GM23248 (cell line): ENCODE data around the gene RCAN3. TPM values are rescaled to one million over a fixed set of nuclear protein-coding genes. Genes with fewer than 3 reads are reported as not detected.
"Not testable (repeated sequence)": the region's sequence is repeated elsewhere in the genome, so short reads cannot be mapped to it uniquely, and the experiment has no call there.

ENCODE experiments used
- DNase-seq: peaks from one replicate; pipeline ENCODE4 v3.0.0-alpha.2; 2015
- H2AFZ ChIP-seq: fragments of 200-600 bp; sonication (generic); 2 replicates; pipeline ENCODE4 v1.6.1; 2016; ENCODE audit warnings: antibody characterized with exemption
- H3F3A ChIP-seq: fragments of 200-600 bp; sonication (generic); 2 replicates; pipeline ENCODE4 v1.6.1; 2016; ENCODE audit warnings: mild to moderate bottlenecking, antibody characterized with exemption, mixed run types; ENCODE audit not compliant: insufficient read depth
- H3K27ac ChIP-seq: fragments of 200-600 bp; sonication (generic); 2 replicates; pipeline ENCODE4 v1.5.1; 2016; ENCODE audit warnings: mild to moderate bottlenecking
- H3K27me3 ChIP-seq: fragments of 200-600 bp; sonication (generic); replicated peaks from 2 replicates; pipeline ENCODE4 v1.6.1; 2016; ENCODE audit warnings: mild to moderate bottlenecking; ENCODE audit not compliant: insufficient read depth
- H3K36me3 ChIP-seq: fragments of 200-600 bp; sonication (generic); 2 replicates; pipeline ENCODE4 v1.6.1; 2016; ENCODE audit warnings: low read depth, mild to moderate bottlenecking
- H3K4me1 ChIP-seq: fragments of 200-600 bp; sonication (generic); 2 replicates; pipeline ENCODE4 v1.6.1; 2016; ENCODE audit warnings: mild to moderate bottlenecking; ENCODE audit not compliant: insufficient read depth
- H3K4me2 ChIP-seq: fragments of 200-600 bp; sonication (generic); one replicate; pipeline ENCODE4 v1.6.1; 2016; ENCODE audit warnings: mild to moderate bottlenecking; ENCODE audit not compliant: unreplicated experiment
- H3K4me3 ChIP-seq: fragments of 200-600 bp; sonication (generic); 2 replicates; pipeline ENCODE4 v1.5.1; 2016; ENCODE audit warnings: mild to moderate bottlenecking
- H3K79me2 ChIP-seq: fragments of 200-600 bp; sonication (generic); 2 replicates; pipeline ENCODE4 v1.6.1; 2016; ENCODE audit warnings: mild to moderate bottlenecking; ENCODE audit not compliant: insufficient read depth
- H3K9ac ChIP-seq: fragments of 200-600 bp; sonication (generic); 2 replicates; pipeline ENCODE4 v1.6.1; 2016; ENCODE audit warnings: mild to moderate bottlenecking
- H3K9me2 ChIP-seq: fragments of 200-600 bp; sonication (generic); 2 replicates; pipeline ENCODE4 v1.6.1; 2016; ENCODE audit warnings: mixed run types, mild to moderate bottlenecking, moderate library complexity; ENCODE audit not compliant: insufficient read depth
- H3K9me3 ChIP-seq: fragments of 200-600 bp; sonication (generic); one replicate; pipeline ENCODE4 v1.6.1; 2017; ENCODE audit warnings: low read depth
- H4K20me1 ChIP-seq: fragments of 200-600 bp; sonication (generic); 2 replicates; pipeline ENCODE4 v1.6.0; 2016; ENCODE audit not compliant: insufficient read depth
- EZH2 ChIP-seq: fragments of 200-600 bp; sonication (generic); IDR thresholded peaks from 2 replicates; pipeline ENCODE4 v1.6.1; 2018; ENCODE audit warnings: antibody characterized with exemption, mild to moderate bottlenecking; ENCODE audit not compliant: insufficient read depth, poor library complexity, severe bottlenecking
- EZH2phosphoT487 ChIP-seq: fragments of 200-600 bp; sonication (generic); IDR thresholded peaks from 2 replicates; pipeline ENCODE4 v1.6.1; 2018; ENCODE audit warnings: antibody characterized with exemption, moderate library complexity, mild to moderate bottlenecking, low read depth; ENCODE audit not compliant: insufficient read depth
- WGBS, 2 experiments: methylation state at CpG; one replicate each; pipeline ENCODE4 v1.1.6; 2015 to 2017; ENCODE audit warnings: low lambda C conversion rate in 2 of 2, low coverage in 1 of 2; ENCODE audit errors: missing lambda C conversion rate in 2 of 2; 5-methylcytosine and 5-hydroxymethylcytosine counted together
- in situ Hi-C: fragments of 300-500 bp; cut with MboI; formaldehyde crosslinking; loops from 2 replicates; pipeline ENCODE4 v1.15.0; 2020
- polyA plus RNA-seq: library from polyadenylated mRNA; unstranded; fragments of >200 nt; fragmentation: Nextera tagmentation; extraction: Ambion mirVana; gene quantifications from 2 replicates; pipeline ENCODE4 v1.2.1, GENCODE V29; 2016
- total RNA-seq: library from RNA; depleted of rRNA; stranded (reverse); fragments of >200 nt; shearing (Covaris generic); gene quantifications from 2 replicates; pipeline ENCODE4 v1.2.3, GENCODE V29; 2014

Gene RCAN3
- total and polyA plus RNA-seq, 2 experiments from 2014 or later = 7.9 to 10.8 TPM

- Histone ChIP-seq H3K9me2 (no peaks in the 10 kb centered on the region), H3F3A (no peaks in the 10 kb centered on the region), H3K4me1 (no peaks in the 10 kb centered on the region), H3K79me2 (no peaks in the 10 kb centered on the region), H3K9me3 (no peaks in the 10 kb centered on the region), H3K36me3 (no peaks in the 10 kb centered on the region), H3K27ac (no peak overlapping the region), H3K4me2 (no peak overlapping the region), H3K4me3 (no peak overlapping the region), H3K27me3 (no peaks in the 10 kb centered on the region), H4K20me1 (no peaks in the 10 kb centered on the region), H3K9ac (no peak overlapping the region), H2AFZ (no peak overlapping the region)
- WGBS, 2 experiments = 89 to 90% methylated on average over 7 of the region's 7 CpGs
- in situ Hi-C loops = no loop called here
- no peak for DNase-seq
- TF ChIP-seq EZH2phosphoT487 = no peak
- TF ChIP-seq EZH2 = no peak
These were observed 16.1 kb upstream of the RCAN3 start for GRCh38 chr1:24486331-24487065.

GRCh38 chr1:24487455-24487854 is 15.2 kb upstream of the RCAN3 start:
- Histone ChIP-seq H3K79me2 (no peaks in the 10 kb centered on the region), H4K20me1 (no peaks in the 10 kb centered on the region), H3K9ac (no peak overlapping the region), H3K36me3 (no peaks in the 10 kb centered on the region), H3K4me3 (no peak overlapping the region), H3K9me2 (no peaks in the 10 kb centered on the region), H3K27me3 (no peaks in the 10 kb centered on the region), H2AFZ (no peak overlapping the region), H3K4me1 (no peaks in the 10 kb centered on the region), H3K9me3 (no peaks in the 10 kb centered on the region), H3K27ac (no peak overlapping the region), H3K4me2 (no peak overlapping the region), H3F3A (no peaks in the 10 kb centered on the region)
- in situ Hi-C loops = no loop called here
- no peak for TF ChIP-seq EZH2phosphoT487
- TF ChIP-seq EZH2 = no peak
- DNase-seq = no peak
- 78 to 83% methylated on average over 8 to 9 of the region's 9 CpGs for WGBS, 2 experiments

- H3K4me2 ChIP-seq, DNase-seq, H3K9me3 ChIP-seq, in situ Hi-C loops, H3F3A ChIP-seq, H3K9me2 ChIP-seq, H2AFZ ChIP-seq, H4K20me1 ChIP-seq, H3K36me3 ChIP-seq, H3K27ac ChIP-seq, H3K9ac ChIP-seq, H3K27me3 ChIP-seq, H3K79me2 ChIP-seq, H3K4me3 ChIP-seq, H3K4me1 ChIP-seq: not testable (repeated sequence)
- WGBS, 2 experiments = 84 to 88% methylated on average over 7 of the region's 7 CpGs
These were observed 14.5 kb upstream of the RCAN3 start for GRCh38 chr1:24488159-24488558.

- Histone ChIP-seq H3F3A (no peaks in the 10 kb centered on the region), H2AFZ (no peak overlapping the region), H3K36me3 (no peaks in the 10 kb centered on the region), H3K9me2 (no peaks in the 10 kb centered on the region), H3K9ac (no peak overlapping the region), H3K27me3 (no peaks in the 10 kb centered on the region), H3K4me3 (no peak overlapping the region), H3K4me2 (no peak overlapping the region), H4K20me1 (no peaks in the 10 kb centered on the region), H3K4me1 (no peaks in the 10 kb centered on the region), H3K27ac (no peak overlapping the region), H3K9me3 (no peaks in the 10 kb centered on the region), H3K79me2 (no peaks in the 10 kb centered on the region)
- 83 to 90% methylated on average over 6 to 13 of the region's 13 CpGs for WGBS, 2 experiments
- TF ChIP-seq EZH2phosphoT487 (no peak), EZH2 (no peak)
- DNase-seq = no peak
- in situ Hi-C loops = no loop called here
These were observed 13.0 kb upstream of the RCAN3 start for GRCh38 chr1:24489674-24490073.
